ENCODE results near the gene FUT8.

- TF ChIP-seq CTCF (IDR thresholded peaks at IDR 0.05) = no peak
- TF ChIP-seq POLR2A (IDR thresholded peaks at IDR 0.05) = no peak
Measured at GRCh38 chr14:65780566-65780965, 368.0 kb downstream of the FUT8 start.
